Psoas muscle (tissue), 8 donors: ENCODE data around the gene RPS6KA6. TPM values are rescaled to one million over a fixed set of nuclear protein-coding genes. Genes with fewer than 3 reads are reported as not detected.

Experiments used
- ATAC-seq, 4 donors: fragments of 200-7000 bp; cut with Tn5 transposase; one replicate each; pipeline ENCODE4 v1.9.1; 2020; ENCODE audit warnings: moderate library complexity in 3 of 4, mild to moderate bottlenecking in 2 of 4
- DNase-seq, 2 donors: peaks; one replicate each; pipeline ENCODE4 v3.0.0-alpha.2; 2020
- H3K27ac ChIP-seq: fragments of 200-600 bp; one replicate; pipeline ENCODE4 v1.8.0; 2022
- H3K27me3 ChIP-seq, 3 donors: fragments of 200-600 bp in 1 of 3; one replicate each; pipeline versions ENCODE4 v1.6.1 to v1.8.0; 2013 to 2022; ENCODE audit warnings: low read length in 2 of 3, mild to moderate bottlenecking in 2 of 3, moderate library complexity in 1 of 3; ENCODE audit not compliant: insufficient read depth in 3 of 3
- H3K36me3 ChIP-seq, 2 donors: fragments of 200-600 bp in 1 of 2; one replicate each; pipeline versions ENCODE4 v1.6.1 to v1.8.0; 2013 to 2022; ENCODE audit warnings: low read depth in 1 of 2, mild to moderate bottlenecking in 1 of 2, moderate library complexity in 1 of 2; ENCODE audit not compliant: insufficient read depth in 1 of 2
- H3K4me1 ChIP-seq: fragments of 200-600 bp; one replicate; pipeline ENCODE4 v1.8.0; 2022
- H3K4me3 ChIP-seq: fragments of 200-600 bp; one replicate; pipeline ENCODE4 v1.8.0; 2022; ENCODE audit warnings: mild to moderate bottlenecking
- H3K9me3 ChIP-seq: fragments of 200-600 bp; one replicate; pipeline ENCODE4 v1.8.0; 2022
- WGBS, 3 donors: extraction: QIAGEN DNeasy Blood & Tissue Kit; methylation state at CpG; one replicate each; pipeline versions ENCODE4 v1.1.6 to v1.1.7; 2013; 5-methylcytosine and 5-hydroxymethylcytosine counted together
- intact Hi-C, 2 donors: fragments of 100-400 bp; cut with DNase I; formaldehyde crosslinking; loops; one replicate each; pipeline versions ENCODE4 v1.11.0 to v1.14.2; 2022
- polyA plus RNA-seq, 3 donors: library from polyadenylated mRNA; stranded (reverse); fragments of 200-250 nt; gene quantifications; one replicate each; pipeline ENCODE4 v1.2.3, GENCODE V29; 2013
- total RNA-seq, 4 donors: library from RNA; stranded (reverse); fragmentation: NEBNext Ultra II Directional in 2 of 4; extraction: Animal tissue kit (Norgen Biotek cat#: 25700) in 2 of 4; gene quantifications; one replicate each; pipeline versions ENCODE4 v1.2.1 to v1.2.4, GENCODE V29; 2021 to 2023
- TF ChIP-seq, protein P1 (sequence below): fragments of 200-600 bp; IDR thresholded peaks from one replicate; pipeline ENCODE4 v1.8.0; 2022; ENCODE audit warnings: antibody characterized with exemption
- donor health status: healthy with polysubstance abuse.
- donor health status: DM: no; HTN: no; CAD: no; lungs with moderate emphysema.
- donor health status: Bipolar disorder and iron deficiency.
- donor health status: healthy.
- donor health status: DM: yes; HTN: yes; CAD: no.
- donor health status: DM: no; HTN: no; CAD: no.
- donor health status: DM: no; HTN: no; CAD: no.
- donor health status: DM: yes; HTN: yes; CAD: no.

Gene RPS6KA6
- total and polyA plus RNA-seq, 7 donors, result 0.10 to 2.0 (median 0.14) TPM

DNA sequence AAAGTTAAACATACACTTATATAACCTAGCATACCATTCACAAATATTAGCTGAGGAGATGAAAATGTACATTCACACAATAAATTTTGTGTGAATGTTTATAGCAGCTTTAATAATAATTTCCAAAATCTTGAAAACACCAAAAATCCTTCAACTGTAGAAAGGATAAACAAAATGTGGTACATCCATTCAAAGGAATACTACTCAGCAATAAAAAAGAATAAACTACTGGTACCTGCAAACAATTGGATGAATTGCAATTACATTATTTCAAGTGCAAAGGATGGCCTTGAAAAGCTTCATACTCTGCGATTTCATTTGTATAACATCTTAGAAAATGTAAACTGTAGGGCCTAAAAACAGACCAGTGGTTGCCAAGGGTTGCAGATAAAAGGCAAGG lies 11.7 kb upstream of the RPS6KA6 start:
- Histone ChIP-seq H3K9me3 (no peaks in the 10 kb centered on the region), H3K27me3 (peaks cover 0 to 5% (median 0%) of the 10 kb centered on the region in 3 donors), H3K4me1 (no peaks in the 10 kb centered on the region), H3K27ac (no peak overlapping the region), H3K36me3 (no peaks in the 10 kb centered on the region), H3K4me3 (no peak overlapping the region)
- TF ChIP-seq, protein P1, sequence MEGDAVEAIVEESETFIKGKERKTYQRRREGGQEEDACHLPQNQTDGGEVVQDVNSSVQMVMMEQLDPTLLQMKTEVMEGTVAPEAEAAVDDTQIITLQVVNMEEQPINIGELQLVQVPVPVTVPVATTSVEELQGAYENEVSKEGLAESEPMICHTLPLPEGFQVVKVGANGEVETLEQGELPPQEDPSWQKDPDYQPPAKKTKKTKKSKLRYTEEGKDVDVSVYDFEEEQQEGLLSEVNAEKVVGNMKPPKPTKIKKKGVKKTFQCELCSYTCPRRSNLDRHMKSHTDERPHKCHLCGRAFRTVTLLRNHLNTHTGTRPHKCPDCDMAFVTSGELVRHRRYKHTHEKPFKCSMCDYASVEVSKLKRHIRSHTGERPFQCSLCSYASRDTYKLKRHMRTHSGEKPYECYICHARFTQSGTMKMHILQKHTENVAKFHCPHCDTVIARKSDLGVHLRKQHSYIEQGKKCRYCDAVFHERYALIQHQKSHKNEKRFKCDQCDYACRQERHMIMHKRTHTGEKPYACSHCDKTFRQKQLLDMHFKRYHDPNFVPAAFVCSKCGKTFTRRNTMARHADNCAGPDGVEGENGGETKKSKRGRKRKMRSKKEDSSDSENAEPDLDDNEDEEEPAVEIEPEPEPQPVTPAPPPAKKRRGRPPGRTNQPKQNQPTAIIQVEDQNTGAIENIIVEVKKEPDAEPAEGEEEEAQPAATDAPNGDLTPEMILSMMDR, result no peak
- intact Hi-C loops, result no loop called here
- DNase-seq (no peak), ATAC-seq (no peak)
- 70 to 95% (median 94%) methylated on average over 1 of the region's 1 CpG for WGBS, 3 donors

DNA sequence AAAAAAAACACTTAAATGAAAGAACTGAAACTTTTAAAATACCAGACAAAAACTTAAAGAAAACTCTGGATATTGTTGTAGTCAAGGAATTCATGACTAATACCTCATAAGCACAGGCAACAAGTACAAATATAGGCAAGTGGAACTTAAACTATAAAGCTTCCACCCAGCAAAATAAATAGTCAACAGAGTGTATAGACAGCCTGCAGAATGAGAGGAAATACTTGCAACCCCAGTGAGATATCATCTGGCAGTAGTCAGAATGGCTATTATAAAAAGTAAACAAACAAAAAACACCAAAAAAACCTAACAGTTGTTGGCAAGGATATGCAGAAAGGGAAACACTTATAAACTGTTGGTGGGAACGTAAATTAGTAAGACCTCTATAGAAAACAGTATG lies 9.6 kb upstream of the RPS6KA6 start:
- Histone ChIP-seq H3K36me3 (no peaks in the 10 kb centered on the region), H3K4me3 (no peak overlapping the region), H3K4me1 (no peaks in the 10 kb centered on the region), H3K9me3 (no peaks in the 10 kb centered on the region), H3K27ac (no peak overlapping the region), H3K27me3 (peaks cover 0 to 5% (median 0%) of the 10 kb centered on the region in 3 donors)
- ATAC-seq (no peak), DNase-seq (no peak)
- intact Hi-C loops, result no loop called here
- TF ChIP-seq, protein P1, result no peak
- WGBS, 3 donors, result 45 to 67% (median 65%) methylated on average over 1 of the region's 1 CpG

DNA sequence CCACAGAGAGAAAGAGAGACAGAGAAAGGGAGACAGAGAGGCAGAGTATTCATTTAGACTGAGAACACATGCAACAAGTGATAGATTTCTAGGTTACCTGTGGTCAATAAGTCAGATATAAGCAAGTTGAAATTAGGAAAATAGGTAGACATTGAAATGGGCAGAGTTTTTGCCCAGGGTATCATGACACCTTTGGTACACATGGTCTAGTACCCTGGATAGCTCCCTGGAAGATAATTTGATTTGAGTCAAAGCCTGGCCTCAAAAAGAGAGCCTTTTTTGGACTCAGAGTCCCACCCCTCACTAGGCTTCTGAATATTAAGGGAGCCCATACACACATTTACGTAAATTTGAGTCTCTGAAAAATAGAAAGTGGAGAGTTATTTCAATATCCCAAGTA lies 4.0 kb upstream of the RPS6KA6 start:
- Histone ChIP-seq H3K36me3 (no peaks in the 10 kb centered on the region), H3K9me3 (no peaks in the 10 kb centered on the region), H3K4me1 (no peaks in the 10 kb centered on the region), H3K4me3 (no peak overlapping the region), H3K27me3 (peaks cover 0 to 12% (median 5%) of the 10 kb centered on the region in 3 donors), H3K27ac (no peak overlapping the region)
- DNase-seq (no peak), ATAC-seq (no peak)
- TF ChIP-seq, protein P1, result no peak
- 65 to 85% (median 81%) methylated on average over 1 of the region's 1 CpG for WGBS, 3 donors
- intact Hi-C loops, result no loop called here

DNA sequence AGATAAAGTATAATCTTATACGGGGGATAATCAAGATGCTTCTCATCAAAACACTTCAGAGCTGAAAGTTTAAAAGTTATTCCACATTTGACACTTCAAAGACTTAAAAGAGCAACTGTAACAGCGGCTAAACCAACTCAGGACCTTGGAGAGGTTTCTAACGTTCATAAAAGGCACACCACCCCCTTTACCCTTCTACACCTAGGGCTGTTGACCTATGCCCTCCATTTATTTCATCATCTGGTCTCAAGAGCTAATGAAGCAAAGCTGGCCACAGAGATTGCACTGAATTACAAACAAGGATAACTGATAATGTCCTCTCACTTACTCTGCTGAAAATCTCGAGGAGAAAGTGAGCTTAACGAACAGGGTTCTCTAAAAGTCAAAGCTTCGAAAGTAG lies 1.1 kb upstream of the RPS6KA6 start:
- DNase-seq (no peak), ATAC-seq (no peak)
- no peak overlapping the region for H3K27ac ChIP-seq
- TF ChIP-seq, protein P1, result no peak
- 47 to 53% (median 48%) methylated on average over 6 of the region's 6 CpGs for WGBS, 3 donors
- H3K36me3 ChIP-seq, result no peaks in the 10 kb centered on the region
- peaks cover 0 to 16% (median 5%) of the 10 kb centered on the region in 3 donors for H3K27me3 ChIP-seq
- intact Hi-C loops, result no loop called here
- no peak overlapping the region for H3K4me3 ChIP-seq
- H3K9me3 ChIP-seq, result no peaks in the 10 kb centered on the region
- H3K4me1 ChIP-seq, result no peaks in the 10 kb centered on the region

DNA sequence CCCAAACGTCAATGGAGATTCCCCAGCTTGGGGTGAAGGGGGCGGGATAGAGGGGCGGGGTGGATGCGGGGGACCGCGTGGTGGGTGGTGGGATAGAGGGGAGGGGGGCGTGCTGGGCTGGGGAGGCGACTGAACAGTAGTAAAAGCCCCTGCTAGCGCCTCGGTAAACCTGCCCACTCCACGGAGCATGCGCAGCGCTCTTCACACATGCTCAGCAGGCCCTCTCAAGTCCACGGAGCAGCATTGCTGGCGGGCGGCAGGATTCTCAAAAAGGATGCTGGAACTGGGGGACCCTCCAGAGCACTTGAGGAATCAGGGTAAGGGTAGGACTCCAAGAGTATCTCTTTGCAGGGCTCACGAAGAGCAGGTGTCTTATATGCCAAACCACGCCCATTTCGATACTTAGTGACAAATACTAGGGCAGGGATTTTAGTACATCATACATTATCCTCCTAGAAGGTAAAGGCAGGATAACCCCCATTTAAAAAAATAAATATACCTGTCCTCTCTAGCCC lies 378 bp upstream of the RPS6KA6 start:
- Histone ChIP-seq H3K27me3 (peaks cover 0 to 17% (median 5%) of the 10 kb centered on the region in 3 donors), H3K36me3 (no peaks in the 10 kb centered on the region), H3K27ac (no peak overlapping the region), H3K4me3 (peak overlapping the region; percentile 59), H3K9me3 (no peaks in the 10 kb centered on the region), H3K4me1 (no peaks in the 10 kb centered on the region)
- WGBS, 3 donors, result 2 to 46% (median 4%) methylated on average over 14 to 18 of the region's 19 CpGs
- ATAC-seq, result peak in 2 of 4 donors; percentile 26 to 44
- DNase-seq, result peak; percentile 25 to 56
- intact Hi-C loops, result no loop called here
- TF ChIP-seq, protein P1, result no peak
